B cell (primary cell): ENCODE data around the gene PPP1R12B.
"Not testable (repeated sequence)": the region's sequence is repeated elsewhere in the genome, so short reads cannot be mapped to it uniquely, and the experiment has no call there.

ENCODE experiments used
- CTCF ChIP-seq: fragments of 200-600 bp; IDR thresholded peaks from one replicate; pipeline ENCODE4 v1.8.0; 2022; ENCODE audit warnings: antibody characterized with exemption, mild to moderate bottlenecking
- EZH2 ChIP-seq: IDR thresholded peaks from 2 replicates; pipeline ENCODE4 v1.6.1; 2012; ENCODE audit warnings: borderline replicate concordance, low read depth, mild to moderate bottlenecking, moderate library complexity, low read length; ENCODE audit not compliant: insufficient read depth, poor library complexity, severe bottlenecking

- not testable (repeated sequence) for TF ChIP-seq CTCF, EZH2
These were observed 132.1 kb downstream of the PPP1R12B start for GRCh38 chr1:202480640-202481039.
